ENCODE results near the gene ETDC.

GRCh38 chrX:135340831-135341230 lies 31.6 kb downstream of the ETDC start:
- no peak for TF ChIP-seq CTCF (IDR thresholded peaks at IDR 0.05)
- TF ChIP-seq EP300 (IDR thresholded peaks at IDR 0.05) = no peak
- TF ChIP-seq POLR2A (IDR thresholded peaks at IDR 0.05) = no peak
- TF ChIP-seq POLR2AphosphoS5 (IDR thresholded peaks at IDR 0.05) = no peak

Measured in suprapubic skin (tissue), 4 donors.